Measurements from ENCODE around the gene BAD. TPM values are rescaled to one million over a fixed set of nuclear protein-coding genes. Genes with fewer than 3 reads are reported as not detected.
"Not testable (repeated sequence)": the region's sequence is repeated elsewhere in the genome, so short reads cannot be mapped to it uniquely, and the experiment has no call there.

Gene BAD
- total RNA-seq, 2 experiments from 2014 or later, result 21.2 to 74.2 TPM

DNA sequence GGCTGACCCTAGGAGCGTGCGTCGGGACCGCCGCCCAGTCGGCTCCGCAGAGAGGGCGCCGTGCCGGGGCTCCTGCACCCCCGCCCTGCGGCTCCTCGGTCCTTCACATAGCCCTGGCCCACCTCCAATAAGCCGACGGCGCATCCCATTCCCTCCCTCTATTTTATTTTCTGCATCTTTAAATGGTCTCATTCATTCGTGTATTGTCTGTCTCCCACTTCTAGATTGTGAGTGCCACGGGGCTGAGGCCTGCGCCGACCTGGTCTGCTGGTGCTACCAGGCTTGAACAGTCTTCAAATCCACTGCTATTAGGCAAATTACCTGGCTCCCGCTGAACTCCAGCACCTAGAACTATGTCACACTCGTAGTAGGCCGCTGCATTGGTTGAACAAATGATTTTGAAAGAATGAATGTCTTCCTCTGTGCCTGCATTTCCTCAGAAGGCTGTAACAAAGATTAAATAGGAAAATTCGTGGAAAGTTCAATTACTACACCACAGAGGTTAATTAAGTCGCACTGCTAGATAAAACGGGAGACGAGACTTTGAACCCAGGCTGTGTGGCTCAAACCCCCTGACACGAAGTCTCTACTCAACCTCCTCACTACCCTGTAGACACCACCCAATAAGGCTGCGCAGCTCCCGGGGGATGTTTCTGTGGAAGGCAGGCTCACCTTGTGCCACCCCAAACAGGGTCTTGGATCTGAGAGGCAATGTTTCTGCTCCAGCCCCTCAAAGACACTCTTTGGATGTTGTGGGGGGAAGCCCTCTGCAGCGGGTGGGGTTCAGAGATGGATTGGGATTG lies 36.5 kb downstream of the BAD start:
- peaks cover 17% of the 10 kb centered on the region for H3K79me2 ChIP-seq (ENCODE audit: insufficient read depth, low read depth, low read length)
- DNase-seq (ENCODE audit: low spot score), result no peak
- TF ChIP-seq, protein P1, sequence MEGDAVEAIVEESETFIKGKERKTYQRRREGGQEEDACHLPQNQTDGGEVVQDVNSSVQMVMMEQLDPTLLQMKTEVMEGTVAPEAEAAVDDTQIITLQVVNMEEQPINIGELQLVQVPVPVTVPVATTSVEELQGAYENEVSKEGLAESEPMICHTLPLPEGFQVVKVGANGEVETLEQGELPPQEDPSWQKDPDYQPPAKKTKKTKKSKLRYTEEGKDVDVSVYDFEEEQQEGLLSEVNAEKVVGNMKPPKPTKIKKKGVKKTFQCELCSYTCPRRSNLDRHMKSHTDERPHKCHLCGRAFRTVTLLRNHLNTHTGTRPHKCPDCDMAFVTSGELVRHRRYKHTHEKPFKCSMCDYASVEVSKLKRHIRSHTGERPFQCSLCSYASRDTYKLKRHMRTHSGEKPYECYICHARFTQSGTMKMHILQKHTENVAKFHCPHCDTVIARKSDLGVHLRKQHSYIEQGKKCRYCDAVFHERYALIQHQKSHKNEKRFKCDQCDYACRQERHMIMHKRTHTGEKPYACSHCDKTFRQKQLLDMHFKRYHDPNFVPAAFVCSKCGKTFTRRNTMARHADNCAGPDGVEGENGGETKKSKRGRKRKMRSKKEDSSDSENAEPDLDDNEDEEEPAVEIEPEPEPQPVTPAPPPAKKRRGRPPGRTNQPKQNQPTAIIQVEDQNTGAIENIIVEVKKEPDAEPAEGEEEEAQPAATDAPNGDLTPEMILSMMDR (conservative IDR thresholded peaks at IDR 0.05; ENCODE audit: low read length), result no peak
- no peak for TF ChIP-seq EZH2phosphoT487 (IDR thresholded peaks at IDR 0.05; ENCODE audit: borderline replicate concordance, low read depth, low read length)
- H3K4me1 ChIP-seq (ENCODE audit: insufficient read depth, low read length, poor library complexity, severe bottlenecking), result peaks cover 62% of the 10 kb centered on the region
- H3K36me3 ChIP-seq (ENCODE audit: insufficient read depth, low read length), result peaks cover 23% of the 10 kb centered on the region
- no peaks in the 10 kb centered on the region for H3K9me2 ChIP-seq (ENCODE audit: insufficient read depth, low read length)
- peak overlapping the region; percentile 95 for H3K4me2 ChIP-seq (ENCODE audit: low read length)
- H3K9me3 ChIP-seq (ENCODE audit: low read length), result no peaks in the 10 kb centered on the region
- BruUV-seq (replicated peaks), result no TSS peak
- ChIA-PET POLR2A (interaction anchor here (0.8 kb wide), 1 partner anchor 18 kb away, joined by 3 read pairs; no protein-coding TSS in a partner anchor), CTCF (ENCODE audit: unreplicated experiment) (no interaction called here)
- peak overlapping the region; percentile 88 for H2AFZ ChIP-seq (ENCODE audit: low read length)
- H3K4me3 ChIP-seq (ENCODE audit: low read depth, low read length, poor library complexity, severe bottlenecking), result peak overlapping the region; percentile 71
- no peaks in the 10 kb centered on the region for H4K20me1 ChIP-seq (ENCODE audit: insufficient read depth, low read length)
- H3K27ac ChIP-seq (ENCODE audit: low read depth, low read length, poor library complexity, severe bottlenecking), result peak overlapping the region; percentile 66
- intact Hi-C loops (cut with micrococcal nuclease; ENCODE audit: unreplicated experiment), result no loop called here

DNA sequence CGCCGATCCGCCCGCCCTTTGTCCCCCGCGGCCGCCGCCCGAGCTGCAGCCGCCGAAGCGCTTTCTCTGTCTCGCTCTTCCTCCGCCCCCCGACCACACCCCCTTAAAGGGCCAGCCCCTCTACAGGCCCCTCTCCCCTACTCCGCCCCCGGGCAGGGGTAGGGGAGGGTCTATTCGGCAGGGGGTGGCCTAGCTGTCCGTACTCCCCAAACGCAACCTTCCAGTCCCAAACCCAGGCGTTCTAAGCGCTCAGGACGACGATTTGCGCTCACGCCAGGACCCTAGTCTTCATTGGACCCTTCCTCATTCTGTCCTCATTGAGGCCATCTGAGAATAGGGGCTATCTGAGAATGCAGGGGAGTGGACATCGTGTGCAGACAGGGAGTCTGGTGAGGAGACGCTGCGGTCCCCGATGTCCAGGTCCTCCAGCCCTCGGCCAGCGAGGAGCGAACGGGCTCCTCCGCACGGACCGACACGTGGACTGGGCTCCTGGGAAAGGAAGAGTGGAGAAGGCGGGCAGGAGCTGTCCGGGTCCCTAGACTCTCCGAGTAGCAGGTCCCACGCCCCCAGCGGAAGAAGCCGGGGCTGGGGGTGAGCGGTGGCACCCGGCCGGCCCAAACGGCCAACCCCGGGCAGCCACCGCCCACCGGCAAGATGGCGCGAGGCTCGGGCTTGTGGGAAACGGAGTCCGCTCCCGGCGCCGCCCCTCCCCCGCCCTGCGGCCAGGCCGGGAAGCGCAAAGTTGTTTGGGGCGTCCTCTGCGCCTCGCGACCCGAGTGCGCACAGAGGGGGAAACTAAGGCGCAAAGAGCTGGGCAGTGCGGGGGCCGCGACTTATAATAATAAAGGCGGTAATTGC lies 37.4 kb downstream of the BAD start, which contains the start of gene PPP1R14B:
TSS of gene PPP1R14B (minus strand) at position 73 of the 858 bp plus-strand sequence. CDS start 270 bp downstream, outside the sequence.
- no peaks in the 10 kb centered on the region for H3K9me3 ChIP-seq (ENCODE audit: low read length)
- intact Hi-C loops (cut with micrococcal nuclease; ENCODE audit: unreplicated experiment), result loop anchor here (1.0 kb wide), 1 partner anchor 22 kb away; no protein-coding TSS in a partner anchor
- H3K9me2 ChIP-seq (ENCODE audit: insufficient read depth, low read length), result no peaks in the 10 kb centered on the region
- H3K4me3 ChIP-seq (ENCODE audit: low read depth, low read length, poor library complexity, severe bottlenecking), result peak within 1 kb of the TSS; percentile 88
- peaks cover 29% of the 10 kb centered on the region for H3K36me3 ChIP-seq (ENCODE audit: insufficient read depth, low read length)
- H3K79me2 ChIP-seq (ENCODE audit: insufficient read depth, low read depth, low read length), result peaks cover 23% of the 10 kb centered on the region
- peak; percentile 85 for DNase-seq (ENCODE audit: low spot score)
- peak within 1 kb of the TSS; percentile 95 for H3K4me2 ChIP-seq (ENCODE audit: low read length)
- H3K4me1 ChIP-seq (ENCODE audit: insufficient read depth, low read length, poor library complexity, severe bottlenecking), result peaks cover 60% of the 10 kb centered on the region
- peak within 1 kb of the TSS; percentile 88 for H2AFZ ChIP-seq (ENCODE audit: low read length)
- TF ChIP-seq, protein P1 (conservative IDR thresholded peaks at IDR 0.05; ENCODE audit: low read length), result no peak
- TF ChIP-seq EZH2phosphoT487 (IDR thresholded peaks at IDR 0.05; ENCODE audit: borderline replicate concordance, low read depth, low read length), result no peak
- CTCF ChIA-PET (ENCODE audit: unreplicated experiment), result no interaction called here
- peak within 1 kb of the TSS; percentile 69 for H3K27ac ChIP-seq (ENCODE audit: low read depth, low read length, poor library complexity, severe bottlenecking)
- POLR2A ChIA-PET, result interaction anchor here (0.8 to 2.0 kb wide), 3 partner anchors 18 to 41 kb away, joined by 3 to 8 read pairs (median 3); partner anchors contain the start of genes FERMT3 and NUDT22
- BruUV-seq (replicated peaks), result no TSS peak
- H4K20me1 ChIP-seq (ENCODE audit: insufficient read depth, low read length), result no peaks in the 10 kb centered on the region

DNA sequence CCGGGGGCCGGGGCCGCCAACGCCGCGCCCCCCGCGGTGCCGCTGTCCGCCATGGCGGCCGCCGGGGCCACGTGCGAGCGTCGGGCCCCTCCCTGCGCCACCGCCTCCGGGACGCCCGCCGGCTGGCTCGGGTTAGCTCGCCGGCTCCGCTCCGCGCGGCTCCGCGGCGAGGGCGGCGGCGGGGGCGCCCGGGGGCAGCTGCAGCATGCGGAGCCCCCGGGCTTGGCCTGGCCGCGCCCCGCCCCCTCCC lies 37.9 kb downstream of the BAD start:
- H3K4me2 ChIP-seq (ENCODE audit: low read length); H3K27ac ChIP-seq (ENCODE audit: low read depth, low read length, poor library complexity, severe bottlenecking); H3K9me3 ChIP-seq (ENCODE audit: low read length); H4K20me1 ChIP-seq (ENCODE audit: insufficient read depth, low read length); CTCF ChIA-PET (ENCODE audit: unreplicated experiment); DNase-seq (ENCODE audit: low spot score); H2AFZ ChIP-seq (ENCODE audit: low read length); H3K9me2 ChIP-seq (ENCODE audit: insufficient read depth, low read length); BruUV-seq (replicated peaks): not testable (repeated sequence)
- Histone ChIP-seq H3K36me3 (ENCODE audit: insufficient read depth, low read length) (peaks cover 29% of the 10 kb centered on the region), H3K4me1 (ENCODE audit: insufficient read depth, low read length, poor library complexity, severe bottlenecking) (peaks cover 57% of the 10 kb centered on the region), H3K79me2 (ENCODE audit: insufficient read depth, low read depth, low read length) (peaks cover 28% of the 10 kb centered on the region), H3K4me3 (ENCODE audit: low read depth, low read length, poor library complexity, severe bottlenecking) (peak overlapping the region; percentile 88)
- intact Hi-C loops (cut with micrococcal nuclease; ENCODE audit: unreplicated experiment), result loop anchor here (1.0 kb wide), 1 partner anchor 23 kb away; no protein-coding TSS in a partner anchor
- POLR2A ChIA-PET, result interaction anchor here (0.9 to 2.0 kb wide), 2 partner anchors 20 to 40 kb away, joined by 3 to 8 read pairs; partner anchors contain the start of genes FERMT3 and NUDT22

Data from OCI-LY7 (cell line).